Keratinocyte (primary cell): ENCODE results near the gene SMC5. TPM values are rescaled to one million over a fixed set of nuclear protein-coding genes. Genes with fewer than 3 reads are reported as not detected.
"Not testable (repeated sequence)": the region's sequence is repeated elsewhere in the genome, so short reads cannot be mapped to it uniquely, and the experiment has no call there.

Experiments used
- DNase-seq: peaks from one replicate; pipeline ENCODE4 v3.0.0-alpha.2; 2011; ENCODE audit warnings: low read depth, missing footprints, low spot score
- FAIRE-seq: peaks from 2 replicates; lab custom pipeline; 2011; peaks lifted over from hg19 to GRCh38; lab: Jason Lieb, UNC
- H2AFZ ChIP-seq: 2 replicates; pipeline ENCODE4 v1.6.0; 2012; ENCODE audit warnings: low read length, control low read depth, inconsistent platforms; ENCODE audit not compliant: control insufficient read depth
- H3K27ac ChIP-seq: 2 replicates; pipeline ENCODE4 v1.5.1; 2011; ENCODE audit warnings: low read length; ENCODE audit not compliant: control insufficient read depth, insufficient read depth
- H3K27me3 ChIP-seq: 3 replicates; pipeline ENCODE4 v1.6.0; 2011; ENCODE audit warnings: low read length; ENCODE audit not compliant: control insufficient read depth, insufficient read depth; ENCODE audit errors: extremely low read depth
- H3K36me3 ChIP-seq, 2 experiments: 2 replicates in 1 of 2; 3 replicates in 1 of 2; pipeline ENCODE4 v1.5.1; 2011; ENCODE audit warnings: low read length in 2 of 2, mild to moderate bottlenecking in 1 of 2; ENCODE audit not compliant: control insufficient read depth in 2 of 2, insufficient read depth in 2 of 2; ENCODE audit errors: extremely low read depth in 1 of 2
- H3K4me1 ChIP-seq: 3 replicates; pipeline ENCODE4 v1.5.1; 2011; ENCODE audit warnings: low read length; ENCODE audit not compliant: control insufficient read depth, insufficient read depth; ENCODE audit errors: extremely low read depth
- H3K4me2 ChIP-seq: 3 replicates; pipeline ENCODE4 v1.6.0; 2011; ENCODE audit warnings: low read depth, low read length; ENCODE audit not compliant: control insufficient read depth, insufficient read depth; ENCODE audit errors: extremely low read depth
- H3K4me3 ChIP-seq, 3 experiments: fragments of 200-600 bp in 1 of 3; sonication (generic) in 1 of 3; 2 replicates in 2 of 3; 3 replicates in 1 of 3; pipeline ENCODE4 v1.5.1; 2011 to 2016; ENCODE audit warnings: low read length in 3 of 3, mild to moderate bottlenecking in 3 of 3, control low read depth in 2 of 3, inconsistent platforms in 1 of 3, low read depth in 1 of 3, mixed read lengths in 1 of 3, mixed run types in 1 of 3, moderate library complexity in 1 of 3; ENCODE audit not compliant: control insufficient read depth in 2 of 3, insufficient read depth in 2 of 3; ENCODE audit errors: extremely low read depth in 1 of 3
- H3K79me2 ChIP-seq: 2 replicates; pipeline ENCODE4 v1.6.0; 2012; ENCODE audit warnings: low read length; ENCODE audit not compliant: control insufficient read depth, insufficient read depth
- H3K9ac ChIP-seq: 3 replicates; pipeline ENCODE4 v1.6.0; 2011; ENCODE audit warnings: low read length; ENCODE audit not compliant: control insufficient read depth, insufficient read depth; ENCODE audit errors: extremely low read depth
- H3K9me1 ChIP-seq: 3 replicates; pipeline ENCODE4 v1.6.0; 2011; ENCODE audit warnings: low read length; ENCODE audit not compliant: control insufficient read depth, insufficient read depth; ENCODE audit errors: extremely low read depth
- H3K9me3 ChIP-seq: 2 replicates; pipeline ENCODE4 v1.5.1; 2012; ENCODE audit warnings: low read depth, low read length; ENCODE audit not compliant: control insufficient read depth
- H4K20me1 ChIP-seq: 3 replicates; pipeline ENCODE4 v1.6.0; 2011; ENCODE audit warnings: low read length; ENCODE audit not compliant: control insufficient read depth, insufficient read depth; ENCODE audit errors: extremely low read depth
- EZH2 ChIP-seq: IDR thresholded peaks from one replicate; pipeline ENCODE4 v1.6.1; 2012; ENCODE audit warnings: inconsistent platforms, mild to moderate bottlenecking, low read length, moderate library complexity
- dilution Hi-C: fragments of 300-500 bp; cut with MboI; formaldehyde crosslinking; loops from one replicate; pipeline ENCODE4 v1.7.0; 2020; ENCODE audit warnings: low sequenced_read_pairs; ENCODE audit not compliant: extremely low pct_ligation_motif_present
- polyA plus RNA-seq, 5 experiments: library from polyadenylated mRNA; depleted of rRNA in 3 of 5; stranded (reverse) in 3 of 5; stranded (forward) in 1 of 5; unstranded in 1 of 5; fragments of >200 nt; gene quantifications; 1 replicate in 1 of 5; 2 replicates in 3 of 5; 3 replicates in 1 of 5; pipeline versions ENCODE4 v1.2.1 to v1.2.3, GENCODE V29; 2011 to 2012; ENCODE audit warnings: missing spikeins in 2 of 5, low read depth in 1 of 5, low replicate concordance in 1 of 5
- TF ChIP-seq, protein P1 (sequence below), 3 experiments: IDR thresholded peaks in 1 of 3; conservative IDR thresholded peaks in 1 of 3; optimal IDR thresholded peaks in 1 of 3; 2 replicates in 2 of 3; 3 replicates in 1 of 3; pipeline versions ENCODE3 to v1.5.1; 2011; ENCODE audit warnings: low read length in 3 of 3, mild to moderate bottlenecking in 3 of 3, moderate library complexity in 2 of 3, control low read depth in 1 of 3, inconsistent platforms in 1 of 3; ENCODE audit not compliant: insufficient read depth in 2 of 3; ENCODE audit errors: extremely low read depth in 1 of 3

SMC5 gene
- polyA plus RNA-seq, 1 donor (not counting 4 experiments of a cell fraction or from before 2014, with no cell fraction given), result 16.5 TPM

DNA sequence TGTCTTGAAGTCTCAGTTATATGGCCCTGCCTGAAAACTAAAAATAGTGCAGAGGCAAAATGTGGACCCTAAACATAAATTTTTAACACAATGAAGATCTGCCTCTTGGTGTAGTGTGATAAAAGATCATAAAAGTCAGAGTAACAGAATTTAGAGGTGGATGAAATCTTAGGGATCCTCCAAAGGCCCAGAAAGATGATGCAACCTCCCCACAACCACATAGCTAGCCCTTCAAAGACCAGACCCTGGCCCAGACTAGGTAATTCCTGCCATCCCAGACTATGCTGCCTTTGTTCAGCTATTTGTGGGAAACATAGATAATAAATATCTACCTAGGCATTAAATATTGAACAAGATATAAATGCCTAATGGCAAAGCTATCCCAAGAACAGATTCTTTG is 140.4 kb downstream of the SMC5 start:
- dilution Hi-C loops, result no loop called here
- Histone ChIP-seq H4K20me1 (no peaks in the 10 kb centered on the region), H3K79me2 (no peaks in the 10 kb centered on the region), H3K9me1 (no peaks in the 10 kb centered on the region), H3K27me3 (no peaks in the 10 kb centered on the region), H3K9ac (no peak overlapping the region), H3K4me1 (no peaks in the 10 kb centered on the region), H2AFZ (no peak overlapping the region), H3K9me3 (no peaks in the 10 kb centered on the region), H3K27ac (no peak overlapping the region), H3K36me3 (no peaks in the 10 kb centered on the region), H3K4me3 (no peak overlapping the region), H3K4me2 (no peak overlapping the region)
- TF ChIP-seq EZH2, result no peak
- TF ChIP-seq, protein P1, sequence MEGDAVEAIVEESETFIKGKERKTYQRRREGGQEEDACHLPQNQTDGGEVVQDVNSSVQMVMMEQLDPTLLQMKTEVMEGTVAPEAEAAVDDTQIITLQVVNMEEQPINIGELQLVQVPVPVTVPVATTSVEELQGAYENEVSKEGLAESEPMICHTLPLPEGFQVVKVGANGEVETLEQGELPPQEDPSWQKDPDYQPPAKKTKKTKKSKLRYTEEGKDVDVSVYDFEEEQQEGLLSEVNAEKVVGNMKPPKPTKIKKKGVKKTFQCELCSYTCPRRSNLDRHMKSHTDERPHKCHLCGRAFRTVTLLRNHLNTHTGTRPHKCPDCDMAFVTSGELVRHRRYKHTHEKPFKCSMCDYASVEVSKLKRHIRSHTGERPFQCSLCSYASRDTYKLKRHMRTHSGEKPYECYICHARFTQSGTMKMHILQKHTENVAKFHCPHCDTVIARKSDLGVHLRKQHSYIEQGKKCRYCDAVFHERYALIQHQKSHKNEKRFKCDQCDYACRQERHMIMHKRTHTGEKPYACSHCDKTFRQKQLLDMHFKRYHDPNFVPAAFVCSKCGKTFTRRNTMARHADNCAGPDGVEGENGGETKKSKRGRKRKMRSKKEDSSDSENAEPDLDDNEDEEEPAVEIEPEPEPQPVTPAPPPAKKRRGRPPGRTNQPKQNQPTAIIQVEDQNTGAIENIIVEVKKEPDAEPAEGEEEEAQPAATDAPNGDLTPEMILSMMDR (optimal IDR thresholded peaks at IDR 0.05 in 1 of 3, IDR thresholded peaks at IDR 0.05 in 1 of 3, conservative IDR thresholded peaks at IDR 0.05 in 1 of 3; ENCODE audit: extremely low read depth in 1 of 3, insufficient read depth in 2 of 3, low read length in 3 of 3), result no peak
- no peak for FAIRE-seq
- DNase-seq, result no peak

DNA sequence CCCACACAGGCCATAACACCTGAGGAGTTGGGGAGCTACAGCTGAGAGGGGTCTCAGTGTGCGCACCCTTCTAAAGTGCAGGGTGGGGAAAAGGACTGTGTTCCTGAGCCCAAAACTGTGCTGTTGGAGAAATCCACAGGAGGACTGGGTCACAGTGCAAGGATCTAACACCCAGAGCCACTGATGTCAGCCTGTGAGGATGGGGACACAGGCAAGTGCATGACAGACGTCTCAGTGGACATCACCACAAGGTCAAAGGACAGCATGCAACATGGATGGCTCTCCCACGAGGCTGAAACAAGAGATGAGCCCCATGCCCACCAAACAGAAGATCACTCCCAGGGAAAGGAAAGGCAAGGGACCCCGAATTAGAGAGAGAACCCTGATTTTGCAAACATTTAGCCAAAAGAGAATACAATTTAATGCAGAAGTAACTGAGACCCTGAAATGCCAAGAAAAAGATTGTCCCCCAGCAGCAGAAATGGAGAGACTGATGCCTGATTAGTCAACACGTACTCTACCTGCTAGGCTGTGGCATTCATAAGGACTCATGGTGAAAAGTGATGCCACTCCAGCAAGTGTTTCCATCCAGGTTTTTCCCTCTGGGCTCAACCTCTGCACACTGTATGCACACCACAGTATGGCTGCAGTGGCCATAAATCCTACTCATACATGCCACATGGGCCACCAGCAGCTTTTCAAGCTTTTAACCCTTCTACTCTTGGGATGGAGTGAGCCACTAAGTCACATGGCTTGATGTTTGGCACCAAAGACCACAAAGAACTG is 141.5 kb downstream of the SMC5 start:
- Histone ChIP-seq H2AFZ (no peak overlapping the region), H3K27me3 (no peaks in the 10 kb centered on the region), H3K4me1 (no peaks in the 10 kb centered on the region), H3K36me3 (no peaks in the 10 kb centered on the region), H3K9me1 (no peaks in the 10 kb centered on the region), H3K4me3 (no peak overlapping the region), H3K79me2 (no peaks in the 10 kb centered on the region), H3K4me2 (no peak overlapping the region), H3K9ac (no peak overlapping the region), H4K20me1 (no peaks in the 10 kb centered on the region), H3K9me3 (no peaks in the 10 kb centered on the region), H3K27ac (no peak overlapping the region)
- no peak for DNase-seq
- dilution Hi-C loops, result no loop called here
- no peak for FAIRE-seq
- TF ChIP-seq EZH2, result no peak
- TF ChIP-seq, protein P1 (optimal IDR thresholded peaks at IDR 0.05 in 1 of 3, IDR thresholded peaks at IDR 0.05 in 1 of 3, conservative IDR thresholded peaks at IDR 0.05 in 1 of 3; ENCODE audit: extremely low read depth in 1 of 3, insufficient read depth in 2 of 3, low read length in 3 of 3), result no peak

DNA sequence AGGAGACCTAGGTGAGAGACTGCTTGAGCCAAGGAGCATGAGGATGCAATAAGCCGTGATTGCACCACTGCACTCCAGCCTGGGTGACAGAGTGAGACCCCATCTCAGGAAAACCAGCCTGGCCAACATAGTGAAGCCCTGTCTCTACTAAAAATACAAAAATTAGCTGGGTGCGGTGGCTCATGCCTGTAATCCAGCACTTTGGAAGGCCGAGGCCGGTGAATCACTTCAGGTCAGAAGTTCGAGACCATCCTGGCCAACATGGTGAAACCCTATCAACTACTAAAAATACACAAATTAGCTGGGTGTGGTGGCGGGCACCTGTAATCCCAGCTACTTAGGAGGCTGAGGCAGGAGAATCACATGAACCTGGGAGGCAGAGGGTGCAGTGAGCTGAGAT is 142.5 kb downstream of the SMC5 start:
- dilution Hi-C loops, H3K79me2 ChIP-seq: not testable (repeated sequence)

More for the DNA sequence above, 142.5 kb downstream of the SMC5 start:
- H3K9me1 ChIP-seq, H3K27ac ChIP-seq, FAIRE-seq, H3K9ac ChIP-seq, H3K9me3 ChIP-seq, H3K36me3 ChIP-seq, H3K4me1 ChIP-seq, H4K20me1 ChIP-seq, H3K4me3 ChIP-seq, H2AFZ ChIP-seq, H3K27me3 ChIP-seq, H3K4me2 ChIP-seq, DNase-seq: not testable (repeated sequence)
